AG09319 (cell line): Measurements from ENCODE around the gene FAM219B.

Experiments used
- DNase-seq: peaks from one replicate; pipeline ENCODE4 v3.0.0-alpha.2; 2010; ENCODE audit warnings: low read depth; ENCODE audit errors: extremely low read depth
- TF ChIP-seq, protein P1 (sequence below): IDR thresholded peaks from 2 replicates; pipeline ENCODE4 v1.5.1; 2011; ENCODE audit warnings: low read depth, mild to moderate bottlenecking, inconsistent platforms, low read length, moderate library complexity

The FAM219B gene

DNA sequence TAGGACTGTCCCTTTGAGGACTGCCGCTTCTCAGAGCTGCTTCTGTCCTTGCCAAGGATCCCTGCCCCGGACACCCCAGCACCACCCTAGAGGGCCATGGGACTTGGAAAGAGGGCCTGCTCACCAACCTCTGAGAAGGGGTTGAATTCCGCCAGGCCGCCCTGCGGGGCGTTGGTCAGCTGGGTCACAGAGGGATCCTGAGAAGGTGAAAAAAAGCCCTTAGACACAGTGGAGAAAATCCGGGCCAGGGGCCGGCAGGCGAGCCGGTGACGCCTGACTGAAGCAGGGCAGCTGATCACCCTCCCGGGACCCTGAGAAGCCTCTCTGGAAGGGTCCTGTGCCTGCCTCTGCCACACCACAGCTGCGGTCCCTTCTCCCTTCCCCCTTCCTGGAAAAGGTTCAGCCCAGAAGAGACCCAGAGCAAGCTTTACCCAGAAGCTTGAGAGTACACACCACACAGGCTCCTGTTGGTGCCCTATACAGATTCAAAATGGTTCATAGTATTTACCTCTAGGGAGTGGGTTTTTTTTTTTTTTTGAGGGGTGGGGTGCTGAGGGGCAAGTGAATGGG is 52.1 kb downstream of the FAM219B start:
- DNase-seq = no peak
- TF ChIP-seq, protein P1, sequence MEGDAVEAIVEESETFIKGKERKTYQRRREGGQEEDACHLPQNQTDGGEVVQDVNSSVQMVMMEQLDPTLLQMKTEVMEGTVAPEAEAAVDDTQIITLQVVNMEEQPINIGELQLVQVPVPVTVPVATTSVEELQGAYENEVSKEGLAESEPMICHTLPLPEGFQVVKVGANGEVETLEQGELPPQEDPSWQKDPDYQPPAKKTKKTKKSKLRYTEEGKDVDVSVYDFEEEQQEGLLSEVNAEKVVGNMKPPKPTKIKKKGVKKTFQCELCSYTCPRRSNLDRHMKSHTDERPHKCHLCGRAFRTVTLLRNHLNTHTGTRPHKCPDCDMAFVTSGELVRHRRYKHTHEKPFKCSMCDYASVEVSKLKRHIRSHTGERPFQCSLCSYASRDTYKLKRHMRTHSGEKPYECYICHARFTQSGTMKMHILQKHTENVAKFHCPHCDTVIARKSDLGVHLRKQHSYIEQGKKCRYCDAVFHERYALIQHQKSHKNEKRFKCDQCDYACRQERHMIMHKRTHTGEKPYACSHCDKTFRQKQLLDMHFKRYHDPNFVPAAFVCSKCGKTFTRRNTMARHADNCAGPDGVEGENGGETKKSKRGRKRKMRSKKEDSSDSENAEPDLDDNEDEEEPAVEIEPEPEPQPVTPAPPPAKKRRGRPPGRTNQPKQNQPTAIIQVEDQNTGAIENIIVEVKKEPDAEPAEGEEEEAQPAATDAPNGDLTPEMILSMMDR = no peak

DNA sequence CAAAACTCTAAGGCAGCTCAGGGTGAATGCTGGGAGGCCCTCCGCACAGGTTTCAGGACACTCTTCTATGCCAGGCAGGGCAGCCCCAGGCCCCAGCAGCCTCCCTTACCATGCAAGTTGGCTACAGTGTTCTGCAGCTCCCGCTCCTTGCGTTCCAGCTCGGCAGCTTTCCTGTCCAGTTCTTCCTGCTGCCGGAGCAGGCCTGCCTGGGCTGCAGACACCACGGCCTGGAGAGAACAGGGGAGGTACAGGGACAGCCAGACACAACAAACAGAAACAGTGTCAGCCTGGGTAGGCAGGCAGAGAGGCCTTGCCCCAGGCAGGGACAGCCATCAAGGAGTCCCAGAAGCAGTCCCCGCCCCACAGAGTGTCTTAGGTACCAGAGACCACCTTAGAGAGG is 54.7 kb downstream of the FAM219B start:
- TF ChIP-seq, protein P1 = no peak
- no peak for DNase-seq

DNA sequence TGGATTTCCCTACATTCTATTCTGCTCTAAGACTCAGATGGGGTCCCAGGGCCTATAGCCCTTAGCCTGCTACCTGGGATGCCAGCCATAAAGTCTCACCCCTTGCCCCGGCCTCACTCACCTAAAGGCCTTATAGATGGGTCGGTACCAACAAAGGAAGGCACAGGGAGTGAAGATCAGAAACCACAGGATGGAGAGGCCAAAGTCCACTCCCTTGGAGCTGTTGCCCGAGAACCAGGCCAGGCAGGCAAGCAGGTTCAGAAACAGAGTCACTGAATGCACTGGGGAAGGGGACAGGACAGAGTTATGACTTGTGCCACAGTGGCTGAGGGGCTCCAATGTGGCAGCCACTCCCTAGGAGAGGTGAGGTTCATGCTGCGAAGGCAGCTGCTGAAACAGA is 56.3 kb downstream of the FAM219B start:
- TF ChIP-seq, protein P1 = no peak
- no peak for DNase-seq
